KG1 (cell line): ENCODE data around the gene TMEM120B.
"Not testable (repeated sequence)": the region's sequence is repeated elsewhere in the genome, so short reads cannot be mapped to it uniquely, and the experiment has no call there.

ENCODE experiments used
- DNase-seq: peaks from one replicate; lab custom pipeline; 2025; lab: John Stamatoyannopoulos, UW

TMEM120B gene

GRCh38 chr12:121709478-121709961, 3.0 kb upstream of the TMEM120B start:
- no peak for DNase-seq

GRCh38 chr12:121711361-121712189, 977 bp upstream of the TMEM120B start:
- DNase-seq: no peak

- DNase-seq: no peak
Measured at GRCh38 chr12:121712190-121712460, 427 bp upstream of the TMEM120B start.

GRCh38 chr12:121713257-121713777, 765 bp downstream of the TMEM120B start:
- no peak for DNase-seq

GRCh38 chr12:121713793-121714192, 1.2 kb downstream of the TMEM120B start:
- no peak for DNase-seq

- not testable (repeated sequence) for DNase-seq
Measured at GRCh38 chr12:121715055-121715454, 2.5 kb downstream of the TMEM120B start.

- DNase-seq: no peak
Measured at GRCh38 chr12:121715862-121716435, 3.4 kb downstream of the TMEM120B start.

GRCh38 chr12:121717041-121717699, 4.6 kb downstream of the TMEM120B start:
- DNase-seq: no peak

GRCh38 chr12:121718653-121719239, 6.2 kb downstream of the TMEM120B start:
- DNase-seq: no peak

- DNase-seq: no peak
Measured at GRCh38 chr12:121719926-121720414, 7.4 kb downstream of the TMEM120B start.

GRCh38 chr12:121720762-121721161, 8.2 kb downstream of the TMEM120B start:
- no peak for DNase-seq

GRCh38 chr12:121722511-121722910, 10.0 kb downstream of the TMEM120B start:
- DNase-seq: no peak

- DNase-seq: no peak
Measured at GRCh38 chr12:121723200-121723599, 10.6 kb downstream of the TMEM120B start.

- no peak for DNase-seq
Measured at GRCh38 chr12:121724925-121725324, 12.4 kb downstream of the TMEM120B start.

GRCh38 chr12:121725423-121725822, 12.9 kb downstream of the TMEM120B start:
- no peak for DNase-seq

GRCh38 chr12:121729021-121729420, 16.5 kb downstream of the TMEM120B start:
- DNase-seq: no peak

- no peak for DNase-seq
Measured at GRCh38 chr12:121731473-121731872, 18.9 kb downstream of the TMEM120B start.

GRCh38 chr12:121733849-121734248, 21.3 kb downstream of the TMEM120B start:
- DNase-seq: no peak

GRCh38 chr12:121738340-121738858, 25.8 kb downstream of the TMEM120B start:
- DNase-seq: no peak

- no peak for DNase-seq
Measured at GRCh38 chr12:121740847-121741246, 28.3 kb downstream of the TMEM120B start.

GRCh38 chr12:121741743-121742142, 29.2 kb downstream of the TMEM120B start:
- DNase-seq: no peak

- DNase-seq: not testable (repeated sequence)
Measured at GRCh38 chr12:121745545-121745944, 33.0 kb downstream of the TMEM120B start.
